Vagina (tissue), 2 donors: Measurements from ENCODE around the gene NTSR1.

ENCODE experiments used
- POLR2A ChIP-seq, 2 donors: fragments of 450-650 bp; IDR thresholded peaks; one replicate each; pipeline ENCODE4 v1.6.1; 2017; ENCODE audit warnings: antibody characterized with exemption in 2 of 2, mild to moderate bottlenecking in 2 of 2, moderate library complexity in 2 of 2
- POLR2AphosphoS5 ChIP-seq, 2 donors: sonication (generic); formaldehyde crosslinking; IDR thresholded peaks; one replicate each; pipeline ENCODE4 v1.9.0; 2017; ENCODE audit warnings: antibody characterized with exemption in 2 of 2, mild to moderate bottlenecking in 2 of 2, low read depth in 1 of 2; ENCODE audit not compliant: insufficient read depth in 1 of 2
- TF ChIP-seq, protein P1 (sequence below), 3 experiments: fragments of 450-650 bp in 2 of 3; fragments of 200-600 bp in 1 of 3; sonication (generic) in 1 of 3; IDR thresholded peaks; one replicate each; pipeline ENCODE4 v1.5.1; 2017 to 2019; ENCODE audit warnings: antibody characterized with exemption in 3 of 3, mild to moderate bottlenecking in 2 of 3, moderate library complexity in 2 of 3

DNA sequence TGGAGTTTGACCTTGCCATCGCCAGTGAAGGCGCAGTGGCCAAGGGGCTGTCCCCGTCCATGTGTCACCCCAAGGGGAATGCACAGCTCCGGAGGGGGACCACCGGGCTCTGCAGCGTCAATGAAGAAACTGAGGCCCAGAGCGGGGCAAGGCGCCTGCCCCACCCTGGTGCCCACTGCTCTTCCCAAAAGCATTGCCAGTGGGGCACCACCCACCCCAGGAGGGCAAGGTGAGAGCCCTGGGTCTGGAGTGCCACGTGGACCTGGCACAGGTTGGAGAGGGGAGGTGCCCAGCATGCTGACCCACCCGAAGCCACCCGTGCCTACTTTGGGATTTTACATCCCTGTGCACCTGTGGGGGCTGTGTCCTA lies 8.3 kb downstream of the NTSR1 start:
- TF ChIP-seq POLR2A (IDR thresholded peaks at IDR 0.05) (no peak), POLR2AphosphoS5 (IDR thresholded peaks at IDR 0.05; ENCODE audit: insufficient read depth in 1 of 2, low read depth in 1 of 2) (no peak)
- TF ChIP-seq, protein P1, sequence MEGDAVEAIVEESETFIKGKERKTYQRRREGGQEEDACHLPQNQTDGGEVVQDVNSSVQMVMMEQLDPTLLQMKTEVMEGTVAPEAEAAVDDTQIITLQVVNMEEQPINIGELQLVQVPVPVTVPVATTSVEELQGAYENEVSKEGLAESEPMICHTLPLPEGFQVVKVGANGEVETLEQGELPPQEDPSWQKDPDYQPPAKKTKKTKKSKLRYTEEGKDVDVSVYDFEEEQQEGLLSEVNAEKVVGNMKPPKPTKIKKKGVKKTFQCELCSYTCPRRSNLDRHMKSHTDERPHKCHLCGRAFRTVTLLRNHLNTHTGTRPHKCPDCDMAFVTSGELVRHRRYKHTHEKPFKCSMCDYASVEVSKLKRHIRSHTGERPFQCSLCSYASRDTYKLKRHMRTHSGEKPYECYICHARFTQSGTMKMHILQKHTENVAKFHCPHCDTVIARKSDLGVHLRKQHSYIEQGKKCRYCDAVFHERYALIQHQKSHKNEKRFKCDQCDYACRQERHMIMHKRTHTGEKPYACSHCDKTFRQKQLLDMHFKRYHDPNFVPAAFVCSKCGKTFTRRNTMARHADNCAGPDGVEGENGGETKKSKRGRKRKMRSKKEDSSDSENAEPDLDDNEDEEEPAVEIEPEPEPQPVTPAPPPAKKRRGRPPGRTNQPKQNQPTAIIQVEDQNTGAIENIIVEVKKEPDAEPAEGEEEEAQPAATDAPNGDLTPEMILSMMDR (IDR thresholded peaks at IDR 0.05), result no peak
